ENCODE results near the gene SYTL3.

- TF ChIP-seq CTCF (conservative IDR thresholded peaks at IDR 0.05; ENCODE audit: low read depth in 2 of 2): no peak
- TF ChIP-seq NANOG (IDR thresholded peaks at IDR 0.05; ENCODE audit: borderline replicate concordance): no peak
- TF ChIP-seq, protein P1, sequence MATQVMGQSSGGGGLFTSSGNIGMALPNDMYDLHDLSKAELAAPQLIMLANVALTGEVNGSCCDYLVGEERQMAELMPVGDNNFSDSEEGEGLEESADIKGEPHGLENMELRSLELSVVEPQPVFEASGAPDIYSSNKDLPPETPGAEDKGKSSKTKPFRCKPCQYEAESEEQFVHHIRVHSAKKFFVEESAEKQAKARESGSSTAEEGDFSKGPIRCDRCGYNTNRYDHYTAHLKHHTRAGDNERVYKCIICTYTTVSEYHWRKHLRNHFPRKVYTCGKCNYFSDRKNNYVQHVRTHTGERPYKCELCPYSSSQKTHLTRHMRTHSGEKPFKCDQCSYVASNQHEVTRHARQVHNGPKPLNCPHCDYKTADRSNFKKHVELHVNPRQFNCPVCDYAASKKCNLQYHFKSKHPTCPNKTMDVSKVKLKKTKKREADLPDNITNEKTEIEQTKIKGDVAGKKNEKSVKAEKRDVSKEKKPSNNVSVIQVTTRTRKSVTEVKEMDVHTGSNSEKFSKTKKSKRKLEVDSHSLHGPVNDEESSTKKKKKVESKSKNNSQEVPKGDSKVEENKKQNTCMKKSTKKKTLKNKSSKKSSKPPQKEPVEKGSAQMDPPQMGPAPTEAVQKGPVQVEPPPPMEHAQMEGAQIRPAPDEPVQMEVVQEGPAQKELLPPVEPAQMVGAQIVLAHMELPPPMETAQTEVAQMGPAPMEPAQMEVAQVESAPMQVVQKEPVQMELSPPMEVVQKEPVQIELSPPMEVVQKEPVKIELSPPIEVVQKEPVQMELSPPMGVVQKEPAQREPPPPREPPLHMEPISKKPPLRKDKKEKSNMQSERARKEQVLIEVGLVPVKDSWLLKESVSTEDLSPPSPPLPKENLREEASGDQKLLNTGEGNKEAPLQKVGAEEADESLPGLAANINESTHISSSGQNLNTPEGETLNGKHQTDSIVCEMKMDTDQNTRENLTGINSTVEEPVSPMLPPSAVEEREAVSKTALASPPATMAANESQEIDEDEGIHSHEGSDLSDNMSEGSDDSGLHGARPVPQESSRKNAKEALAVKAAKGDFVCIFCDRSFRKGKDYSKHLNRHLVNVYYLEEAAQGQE (IDR thresholded peaks at IDR 0.05; ENCODE audit: unreplicated experiment): no peak
- no peak for TF ChIP-seq EZH2 (IDR thresholded peaks at IDR 0.05; ENCODE audit: low read depth, unreplicated experiment)
- no peak for TF ChIP-seq POLR2AphosphoS5 (IDR thresholded peaks at IDR 0.05; ENCODE audit: low read depth)
- TF ChIP-seq, protein P2, sequence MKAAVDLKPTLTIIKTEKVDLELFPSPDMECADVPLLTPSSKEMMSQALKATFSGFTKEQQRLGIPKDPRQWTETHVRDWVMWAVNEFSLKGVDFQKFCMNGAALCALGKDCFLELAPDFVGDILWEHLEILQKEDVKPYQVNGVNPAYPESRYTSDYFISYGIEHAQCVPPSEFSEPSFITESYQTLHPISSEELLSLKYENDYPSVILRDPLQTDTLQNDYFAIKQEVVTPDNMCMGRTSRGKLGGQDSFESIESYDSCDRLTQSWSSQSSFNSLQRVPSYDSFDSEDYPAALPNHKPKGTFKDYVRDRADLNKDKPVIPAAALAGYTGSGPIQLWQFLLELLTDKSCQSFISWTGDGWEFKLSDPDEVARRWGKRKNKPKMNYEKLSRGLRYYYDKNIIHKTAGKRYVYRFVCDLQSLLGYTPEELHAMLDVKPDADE (IDR thresholded peaks at IDR 0.05): no peak
- TF ChIP-seq JUNB (IDR thresholded peaks at IDR 0.05; ENCODE audit: unreplicated experiment): no peak
- no peak for TF ChIP-seq EZH2phosphoT487 (IDR thresholded peaks at IDR 0.05; ENCODE audit: unreplicated experiment)
- TF ChIP-seq STAT1 (IDR thresholded peaks at IDR 0.05; ENCODE audit: unreplicated experiment): no peak
- no peak for TF ChIP-seq CREB1 (CRISPR knock-in tag; IDR thresholded peaks at IDR 0.05; ENCODE audit: low read depth)
- no peak for TF ChIP-seq ZNF462 (CRISPR knock-in tag; IDR thresholded peaks at IDR 0.05)
- TF ChIP-seq ZNF331 (CRISPR knock-in tag; IDR thresholded peaks at IDR 0.05; ENCODE audit: low read depth): no peak
- no peak for TF ChIP-seq ZNF114 (CRISPR knock-in tag; IDR thresholded peaks at IDR 0.05)
Observed at GRCh38 chr6:158780988-158781691, 131.3 kb downstream of the SYTL3 start.
